ENCODE data around the gene SUMO4.

SUMO4 gene

GRCh38 chr6:149400050-149400449, at the start of gene SUMO4:
TSS of gene SUMO4 (plus strand) at chr6:149400262. CDS start at chr6:149400392, 130 bp downstream.
- no peak for DNase-seq

GRCh38 chr6:149354009-149354408, 46.1 kb upstream of the SUMO4 start:
- no peak for DNase-seq

- DNase-seq: no peak
Observed at GRCh38 chr6:149356081-149356750, 43.8 kb upstream of the SUMO4 start.

GRCh38 chr6:149357726-149358538, 42.1 kb upstream of the SUMO4 start:
- DNase-seq: no peak

- DNase-seq: no peak
Observed at GRCh38 chr6:149359440-149359839, 40.6 kb upstream of the SUMO4 start.

- no peak for DNase-seq
Observed at GRCh38 chr6:149360536-149360935, 39.5 kb upstream of the SUMO4 start.

GRCh38 chr6:149362289-149362688, 37.8 kb upstream of the SUMO4 start:
- DNase-seq: no peak

GRCh38 chr6:149363154-149363553, 36.9 kb upstream of the SUMO4 start:
- DNase-seq: no peak

- no peak for DNase-seq
Observed at GRCh38 chr6:149364557-149364956, 35.5 kb upstream of the SUMO4 start.

GRCh38 chr6:149365197-149365596, 34.9 kb upstream of the SUMO4 start:
- DNase-seq: no peak

- peak; percentile 49 for DNase-seq
Observed at GRCh38 chr6:149366267-149366921, 33.7 kb upstream of the SUMO4 start.

- DNase-seq: peak; percentile 46
Observed at GRCh38 chr6:149368065-149368464, 32.0 kb upstream of the SUMO4 start.

GRCh38 chr6:149371154-149371553, 28.9 kb upstream of the SUMO4 start:
- no peak for DNase-seq

GRCh38 chr6:149372062-149372461, 28.0 kb upstream of the SUMO4 start:
- no peak for DNase-seq

GRCh38 chr6:149373511-149373910, 26.6 kb upstream of the SUMO4 start:
- DNase-seq: no peak

GRCh38 chr6:149379977-149380376, 20.1 kb upstream of the SUMO4 start:
- no peak for DNase-seq

GRCh38 chr6:149380523-149380922, 19.5 kb upstream of the SUMO4 start:
- DNase-seq: peak; percentile 50

- DNase-seq: no peak
Observed at GRCh38 chr6:149383371-149383770, 16.7 kb upstream of the SUMO4 start.

GRCh38 chr6:149384464-149384863, 15.6 kb upstream of the SUMO4 start:
- no peak for DNase-seq

GRCh38 chr6:149385998-149386646, 13.9 kb upstream of the SUMO4 start:
- no peak for DNase-seq

- no peak for DNase-seq
Observed at GRCh38 chr6:149387779-149388512, 12.1 kb upstream of the SUMO4 start.

- no peak for DNase-seq
Observed at GRCh38 chr6:149389509-149390297, 10.4 kb upstream of the SUMO4 start.

Data from activated CD4-positive, alpha-beta T cell treated with anti-CD3 and anti-CD28 coated beads, Interleukin-2, amount 50 U/mL, for 16 hours (primary cell).